Fibroblast of skin of left quadriceps (primary cell): Measurements from ENCODE around the gene PDCD4.
"Not testable (repeated sequence)": the region's sequence is repeated elsewhere in the genome, so short reads cannot be mapped to it uniquely, and the experiment has no call there.

Experiments
- DNase-seq, 2 experiments: peaks; one replicate each; pipeline ENCODE4 v3.0.0-alpha.2; 2013; ENCODE audit warnings: low read depth in 2 of 2

The PDCD4 gene

DNA sequence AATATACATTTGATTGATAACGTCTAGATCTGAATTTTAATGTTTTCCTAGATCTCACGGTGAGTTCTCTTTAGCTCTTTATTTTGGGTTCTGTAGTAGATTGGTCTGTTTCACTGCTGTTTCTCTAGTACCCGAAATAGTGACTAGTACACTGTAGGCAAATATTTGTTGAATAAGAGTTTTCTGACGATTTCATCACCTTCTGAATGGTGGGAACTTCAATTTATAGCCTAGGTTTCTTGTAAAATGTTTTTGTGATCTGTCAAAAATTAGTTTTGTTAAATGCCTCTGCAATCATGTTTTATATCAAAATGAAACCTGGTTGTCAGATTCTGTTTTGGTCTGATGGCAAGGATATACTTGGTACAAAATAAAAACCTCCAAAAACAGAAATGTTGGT, 10.2 kb downstream of the PDCD4 start:
- DNase-seq, result no peak

DNA sequence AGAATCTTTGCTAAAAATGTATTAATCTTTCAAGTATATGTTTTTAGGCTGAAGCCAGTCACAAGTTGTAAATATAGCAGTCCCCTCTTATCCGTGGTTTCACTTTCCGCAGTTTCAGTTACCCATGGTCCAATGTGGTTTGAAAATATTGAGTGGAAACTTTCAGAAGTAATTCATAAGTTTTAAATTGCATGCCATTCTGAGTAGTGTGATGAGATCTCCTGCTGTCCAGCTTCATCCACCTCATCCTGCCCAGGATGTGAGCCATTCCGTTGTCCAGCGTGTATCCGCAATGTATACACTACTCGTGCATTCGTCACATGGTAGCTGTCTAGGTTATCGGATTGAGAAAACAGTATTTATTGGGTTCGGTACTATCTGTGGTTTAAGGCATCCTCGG, 12.2 kb downstream of the PDCD4 start:
- DNase-seq, result no peak

DNA sequence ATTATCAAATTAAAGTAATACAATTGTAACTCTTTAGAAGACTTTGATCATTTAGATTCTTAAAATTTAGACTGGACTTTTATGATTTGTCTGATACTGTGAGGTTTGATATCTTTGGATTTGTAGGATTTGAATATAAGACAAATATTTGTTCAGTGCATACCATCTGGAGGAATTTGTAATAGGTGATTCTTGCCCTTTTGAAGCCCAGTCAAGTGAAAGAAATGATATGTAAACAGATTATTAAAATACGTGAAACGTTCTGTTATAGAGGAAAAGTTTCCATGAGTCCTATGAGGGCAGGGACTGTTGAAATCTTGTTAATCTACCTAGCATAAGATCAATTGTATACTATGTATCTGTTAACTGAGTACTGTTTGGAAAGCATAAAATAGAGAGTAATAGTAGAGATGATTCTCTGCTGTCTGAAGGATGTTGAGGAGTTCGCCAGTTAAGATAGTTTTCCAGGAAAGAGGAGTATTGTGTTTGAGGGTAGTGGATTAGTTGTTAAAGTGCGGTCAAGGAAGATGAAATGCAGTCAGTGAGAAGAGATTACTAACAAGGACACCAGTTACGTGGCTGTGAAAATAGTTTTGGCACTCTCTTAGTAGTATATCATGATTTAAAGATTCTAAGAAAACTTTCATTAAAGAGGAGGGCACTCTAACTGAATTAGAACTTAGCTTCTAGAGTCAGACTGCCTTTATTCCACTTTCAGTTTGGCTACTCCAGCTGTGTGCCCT, 14.4 kb downstream of the PDCD4 start:
- no peak for DNase-seq

DNA sequence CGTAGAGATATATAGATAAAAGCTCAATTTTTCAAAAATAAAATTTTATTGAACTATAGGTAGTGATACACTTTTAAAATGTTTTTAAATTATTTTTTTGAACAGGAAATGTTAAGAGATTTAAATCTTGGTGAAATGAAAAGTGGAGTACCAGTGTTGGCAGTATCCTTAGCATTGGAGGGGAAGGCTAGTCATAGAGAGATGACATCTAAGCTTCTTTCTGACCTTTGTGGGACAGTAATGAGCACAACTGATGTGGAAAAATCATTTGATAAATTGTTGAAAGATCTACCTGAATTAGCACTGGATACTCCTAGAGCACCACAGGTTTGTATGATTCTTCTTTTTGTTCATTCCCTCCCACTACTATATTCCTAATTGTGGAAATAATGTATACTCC, 15.8 kb downstream of the PDCD4 start:
- DNase-seq, result no peak

DNA sequence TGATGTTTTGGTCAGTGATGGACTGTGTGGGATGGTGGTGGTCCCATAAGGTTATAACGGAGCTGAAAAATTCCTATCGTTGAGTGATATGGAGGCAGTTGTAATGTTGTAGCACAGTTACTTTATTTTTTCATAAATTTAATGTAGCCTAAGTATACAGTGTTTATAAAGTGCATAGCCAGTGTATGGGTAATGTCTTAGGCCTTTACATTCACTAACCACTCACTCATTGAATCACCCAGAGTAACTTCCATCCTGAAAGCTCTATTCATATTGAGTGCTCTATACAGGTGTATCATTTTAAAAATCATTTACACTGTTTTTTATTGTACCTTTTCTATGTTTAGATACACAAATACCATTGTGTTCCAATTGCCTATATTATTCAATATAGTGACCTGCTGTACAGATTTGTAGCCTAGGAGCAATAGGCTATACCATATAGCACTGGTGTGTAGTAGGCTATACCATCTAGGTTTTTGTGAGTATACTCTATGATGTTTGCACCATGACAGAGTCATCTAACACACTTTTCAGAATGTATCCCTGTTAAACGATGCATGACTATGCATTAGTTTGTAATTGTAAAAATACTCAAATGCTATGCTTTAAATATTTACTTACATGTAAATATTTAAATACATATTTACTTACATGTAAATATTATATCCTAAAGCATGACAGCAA, 21.0 kb downstream of the PDCD4 start:
- no peak for DNase-seq

DNA sequence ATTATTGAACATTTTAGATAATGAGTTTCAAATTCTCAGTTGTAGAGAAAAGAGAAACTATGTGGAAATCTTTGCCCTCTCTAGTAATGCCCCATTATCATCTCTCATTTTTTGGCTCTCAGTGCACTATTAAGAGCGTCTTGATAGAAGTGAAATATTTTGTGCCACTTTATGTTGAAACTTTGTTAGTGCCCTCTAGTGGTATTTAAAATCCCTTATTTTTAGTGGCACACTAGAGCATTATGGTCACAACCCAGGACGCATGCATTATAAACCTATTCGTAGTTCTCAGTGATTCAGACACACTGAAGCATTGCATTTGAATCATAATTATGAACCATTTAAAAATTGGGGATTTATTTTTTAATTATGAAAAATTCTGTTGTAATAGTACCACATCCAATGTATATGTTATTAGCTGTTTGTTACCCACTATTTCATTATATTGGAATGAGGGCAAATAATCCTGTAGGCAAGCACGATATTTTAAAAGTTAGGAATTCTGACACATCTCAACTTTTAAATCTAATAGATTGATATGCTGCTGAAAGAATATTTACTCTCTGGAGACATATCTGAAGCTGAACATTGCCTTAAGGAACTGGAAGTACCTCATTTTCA, 21.9 kb downstream of the PDCD4 start:
- DNase-seq, result no peak

DNA sequence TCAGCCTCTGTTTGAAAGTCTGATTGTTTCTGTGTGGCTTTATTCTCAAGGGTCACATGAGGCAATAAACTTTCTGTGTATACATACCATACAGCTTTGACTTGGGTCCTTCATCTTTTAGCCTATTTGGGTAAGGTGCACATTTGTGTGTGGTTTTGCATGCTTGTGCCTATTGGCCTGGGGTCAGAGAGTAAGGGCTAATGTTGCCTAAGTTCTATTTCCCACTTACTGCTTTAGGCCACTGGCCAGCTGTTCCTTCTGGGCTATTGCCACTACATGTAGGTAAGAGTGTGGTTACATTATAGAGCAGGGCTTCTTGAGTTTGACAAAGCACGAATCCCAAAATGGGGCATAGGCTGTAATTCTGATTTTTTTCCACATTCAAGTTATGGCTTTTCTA, 25.5 kb downstream of the PDCD4 start:
- no peak for DNase-seq

DNA sequence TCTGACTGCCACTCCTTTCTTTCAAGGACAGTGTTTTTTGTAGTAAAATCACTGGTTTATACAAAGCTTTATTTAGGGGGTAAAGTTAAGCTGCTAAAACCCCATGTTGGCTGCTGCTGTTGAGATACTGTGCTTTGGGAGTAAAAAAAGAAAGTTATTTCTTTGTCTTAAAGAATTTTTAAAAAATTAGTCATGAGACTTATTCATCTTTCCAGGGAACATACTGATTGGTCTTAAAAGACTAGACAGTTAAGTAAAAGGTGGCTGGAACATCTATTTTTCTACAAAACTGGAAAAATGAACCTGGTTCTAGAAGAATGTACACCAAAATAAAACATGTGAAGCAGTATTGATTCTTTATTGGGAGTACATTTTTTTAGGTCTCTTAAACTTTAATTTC, 26.7 kb downstream of the PDCD4 start:
- no peak for DNase-seq

DNA sequence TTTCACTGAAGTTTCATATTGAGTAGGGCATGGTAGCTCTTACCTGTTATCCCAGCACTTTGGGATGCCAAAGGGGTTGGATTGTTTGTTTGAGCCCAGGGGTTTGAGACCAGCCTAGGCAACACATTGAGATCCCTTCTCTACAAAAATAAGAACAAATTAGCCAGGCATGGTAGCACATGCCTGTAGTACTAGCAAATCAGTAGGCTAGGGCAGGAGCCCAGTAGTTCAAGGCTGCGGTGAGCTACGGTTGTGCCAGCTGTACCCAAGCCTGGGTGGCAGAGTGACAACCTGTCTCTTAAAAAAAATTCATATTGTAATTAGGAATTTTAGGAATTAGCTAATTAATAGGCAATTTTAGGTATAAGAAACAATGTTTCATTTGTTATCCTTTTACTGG, 29.3 kb downstream of the PDCD4 start:
- DNase-seq, result no peak

DNA sequence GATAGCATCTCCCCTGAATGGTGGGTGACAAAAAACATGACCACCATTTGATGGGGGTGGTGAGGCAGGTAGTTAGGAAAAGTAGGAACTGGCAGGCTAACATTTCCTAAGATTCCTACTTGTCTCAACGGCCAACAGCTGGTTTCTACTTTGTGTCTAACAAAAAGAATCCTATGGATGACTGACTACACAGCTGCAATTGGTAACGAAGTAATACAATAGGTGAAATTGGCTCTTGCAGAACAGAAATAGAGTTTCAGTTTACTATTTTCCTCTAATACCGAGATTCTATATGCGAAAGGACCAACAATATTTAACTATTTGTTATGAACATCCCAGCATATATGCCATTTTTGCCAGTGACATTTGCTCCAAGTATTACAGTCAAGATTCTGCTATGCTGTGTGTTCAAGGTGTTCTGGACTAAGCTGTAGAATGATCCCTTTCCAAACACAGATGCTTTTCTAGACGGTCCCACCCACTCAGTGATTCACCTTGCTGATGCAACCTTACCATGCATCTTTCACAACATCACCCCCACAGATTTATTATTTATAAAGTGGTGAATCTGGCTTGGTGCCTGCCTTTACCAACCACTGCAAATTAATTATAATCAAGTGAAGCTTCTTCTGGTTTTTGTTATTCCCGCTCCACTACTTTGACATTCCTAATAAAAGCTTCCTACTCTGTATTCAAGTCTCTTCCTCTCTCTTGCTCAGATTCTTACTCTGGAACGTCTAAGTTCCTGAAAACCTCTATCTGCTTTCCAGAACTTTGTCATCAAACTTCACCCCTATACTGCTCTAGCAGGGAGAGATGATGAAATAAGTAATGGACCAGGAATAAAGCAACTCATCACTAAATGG, 30.5 kb downstream of the PDCD4 start:
- peak; percentile 67 to 72 for DNase-seq

DNA sequence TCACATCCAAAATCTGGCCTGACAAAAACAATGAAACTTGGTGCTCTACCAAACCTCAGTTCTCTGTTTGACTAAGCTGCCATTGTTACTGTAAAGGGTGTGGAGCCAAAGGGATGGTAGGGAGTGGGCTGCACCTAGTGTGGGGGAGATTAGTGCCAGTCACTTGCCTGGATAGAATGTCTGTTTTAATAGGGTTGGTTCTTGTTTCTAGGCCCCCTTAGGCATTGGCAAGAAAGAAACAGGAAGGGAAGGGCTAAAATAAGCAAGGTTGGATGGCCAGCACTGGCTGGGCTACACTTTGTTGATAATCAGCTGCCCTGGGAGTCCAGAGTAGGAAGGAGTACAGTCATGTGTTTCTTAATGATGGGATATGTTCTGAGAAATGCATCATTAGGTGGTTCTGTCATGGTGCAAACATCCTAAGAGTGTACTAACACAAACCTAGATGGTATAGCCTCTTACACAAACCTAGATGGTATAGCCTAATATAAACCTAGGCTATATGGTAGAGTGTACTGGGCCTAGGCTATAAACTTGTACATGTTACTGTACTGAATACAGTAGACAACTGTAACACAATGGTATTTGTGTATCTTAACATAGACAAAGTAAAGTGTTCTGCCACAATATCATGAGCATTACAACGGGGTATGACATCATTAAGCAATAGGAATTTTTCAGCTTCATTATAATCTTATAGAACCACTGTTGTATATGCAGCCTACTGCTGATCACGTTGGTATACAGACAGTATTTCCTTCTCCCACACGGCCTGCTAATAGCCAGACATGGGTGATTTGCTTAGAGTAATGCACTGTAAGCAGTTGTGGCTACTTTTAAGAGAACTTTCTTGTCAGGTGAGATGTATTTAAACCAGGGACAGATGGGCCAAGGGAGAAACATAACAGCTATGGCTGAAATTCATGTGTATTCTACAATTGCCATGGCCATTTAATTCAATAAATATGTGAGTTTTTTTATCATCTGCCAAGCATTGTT, 31.9 kb downstream of the PDCD4 start:
- no peak for DNase-seq

DNA sequence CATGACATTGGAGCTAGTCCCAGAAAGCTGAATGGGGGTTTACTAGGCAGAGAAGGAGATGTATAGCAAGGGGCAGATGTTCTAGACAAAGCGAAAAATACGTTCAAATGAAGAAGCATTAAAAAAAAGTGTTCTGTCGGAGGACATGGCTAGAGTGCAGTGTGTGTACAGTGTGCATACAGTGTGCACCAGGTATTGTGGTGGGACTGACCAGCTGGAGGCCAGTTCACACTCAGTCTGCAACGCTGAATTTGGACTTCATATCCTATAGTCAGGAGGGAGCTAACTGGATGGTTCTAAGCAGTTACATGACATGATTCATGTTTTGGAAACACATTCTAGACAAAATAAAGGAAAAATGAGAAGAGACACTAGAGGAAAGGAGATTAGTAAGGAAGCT, 38.4 kb downstream of the PDCD4 start:
- DNase-seq, result no peak

DNA sequence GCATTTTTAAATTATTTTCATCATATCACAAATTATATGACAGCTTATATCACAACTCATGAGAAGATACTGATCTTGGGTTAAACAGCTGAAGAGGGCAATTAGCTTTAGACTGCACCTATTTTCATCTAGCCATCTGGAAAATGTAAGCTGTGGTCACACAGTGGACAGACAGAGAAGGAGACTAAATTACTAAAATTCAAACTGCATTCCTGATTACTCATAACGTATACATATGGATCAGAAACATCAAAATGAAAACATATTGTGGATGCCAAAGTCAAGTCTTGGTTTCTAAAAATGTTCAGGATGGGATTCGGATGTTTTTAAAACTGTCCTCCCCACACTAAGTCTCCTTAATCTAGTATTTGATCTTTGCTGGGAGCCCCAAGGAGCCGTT, 40.6 kb downstream of the PDCD4 start:
- DNase-seq, result peak; percentile 64 to 67

DNA sequence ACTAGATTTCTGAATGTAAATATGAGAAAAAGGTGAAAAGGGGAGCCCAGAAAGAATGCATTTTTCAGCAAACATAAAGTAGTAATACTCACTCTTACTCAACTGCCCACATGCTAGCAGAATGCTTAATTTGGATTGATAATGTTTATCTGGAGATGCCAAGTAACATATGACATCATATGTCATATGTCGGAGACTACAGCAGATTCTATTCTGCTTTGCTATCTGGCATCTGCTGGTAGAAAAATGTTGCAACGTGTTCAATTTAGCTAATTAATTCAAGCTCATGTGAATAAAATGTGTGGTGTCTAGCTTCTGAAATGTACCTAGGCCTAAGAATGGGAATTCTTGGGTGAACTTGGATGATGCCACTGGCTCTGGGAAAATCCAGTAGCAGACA, 42.7 kb downstream of the PDCD4 start:
- DNase-seq, result no peak

DNA sequence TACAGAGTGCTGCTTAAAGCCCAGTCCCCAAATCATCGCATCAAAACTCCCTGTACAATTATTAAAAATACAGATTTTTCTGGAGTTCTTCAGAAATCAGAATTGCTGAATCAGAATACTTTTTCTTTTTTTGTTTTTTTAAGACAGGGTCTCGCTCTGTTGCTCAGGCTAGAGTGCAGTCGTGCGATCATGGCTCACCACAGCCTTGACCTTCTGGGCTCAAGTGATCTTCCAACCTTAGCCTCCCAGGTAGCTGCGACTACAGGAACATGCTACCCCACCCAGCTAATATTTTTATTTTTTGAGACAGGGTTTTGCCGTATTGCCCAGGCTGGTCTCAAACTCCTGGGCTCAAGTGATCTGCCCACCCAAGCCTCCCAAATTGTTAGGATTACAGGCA, 43.3 kb downstream of the PDCD4 start:
- no peak for DNase-seq

DNA sequence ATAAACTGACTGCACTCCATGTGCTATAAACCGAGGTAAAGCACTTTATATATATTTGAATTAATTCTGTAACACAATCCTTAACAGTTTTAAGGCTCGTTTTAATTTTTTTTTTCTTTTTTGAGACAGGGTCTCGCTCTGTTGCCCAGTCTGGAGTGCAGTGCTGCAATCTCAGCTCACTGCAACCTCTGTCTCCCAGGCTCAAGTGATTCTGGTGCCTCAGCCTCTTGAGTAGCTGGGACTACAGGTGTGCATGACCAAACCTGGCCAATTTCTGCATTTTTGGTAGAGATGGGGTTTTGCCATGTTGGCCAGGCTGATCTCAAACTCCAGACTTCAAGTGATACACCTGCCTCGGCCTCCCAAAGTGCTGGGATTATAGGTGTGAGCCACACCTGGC, 43.9 kb downstream of the PDCD4 start:
- DNase-seq, result not testable (repeated sequence)

DNA sequence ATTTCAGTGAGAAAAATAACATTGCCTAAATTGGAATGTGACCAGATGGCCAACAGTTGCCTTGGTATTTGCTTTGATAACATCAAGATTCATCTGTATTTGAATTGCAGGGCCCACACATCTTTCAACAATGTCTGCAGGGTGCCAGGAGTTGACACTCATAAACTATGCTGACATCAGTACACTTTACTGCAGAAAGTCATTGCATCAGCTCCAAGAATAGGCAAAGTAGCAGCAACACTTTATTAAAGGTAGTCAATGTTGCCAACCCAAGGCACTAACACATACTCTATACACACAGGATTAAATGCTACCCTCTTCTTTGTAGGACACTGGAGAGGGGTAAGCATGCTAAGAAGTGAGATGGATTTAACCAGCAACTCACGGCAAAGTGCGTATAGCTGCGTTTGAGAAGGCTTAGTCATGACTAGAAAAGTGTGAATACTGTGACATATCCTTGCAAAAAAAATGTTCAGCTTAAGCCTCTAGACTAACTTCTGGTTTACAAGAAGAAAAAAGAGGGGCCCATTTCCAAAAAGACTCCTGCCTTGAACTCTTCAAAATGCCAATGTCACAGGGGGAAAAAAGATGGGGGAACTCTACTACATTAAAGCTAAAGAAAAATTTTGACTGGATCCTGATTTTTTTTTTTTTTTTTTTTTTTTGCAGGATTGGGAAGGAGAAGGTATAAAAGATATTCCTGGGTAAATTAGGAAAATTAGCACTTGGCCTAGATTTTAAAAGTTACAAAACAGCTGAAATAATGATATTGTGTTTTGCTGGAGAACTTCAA, 45.0 kb downstream of the PDCD4 start:
- DNase-seq, result peak; percentile 81 to 85

DNA sequence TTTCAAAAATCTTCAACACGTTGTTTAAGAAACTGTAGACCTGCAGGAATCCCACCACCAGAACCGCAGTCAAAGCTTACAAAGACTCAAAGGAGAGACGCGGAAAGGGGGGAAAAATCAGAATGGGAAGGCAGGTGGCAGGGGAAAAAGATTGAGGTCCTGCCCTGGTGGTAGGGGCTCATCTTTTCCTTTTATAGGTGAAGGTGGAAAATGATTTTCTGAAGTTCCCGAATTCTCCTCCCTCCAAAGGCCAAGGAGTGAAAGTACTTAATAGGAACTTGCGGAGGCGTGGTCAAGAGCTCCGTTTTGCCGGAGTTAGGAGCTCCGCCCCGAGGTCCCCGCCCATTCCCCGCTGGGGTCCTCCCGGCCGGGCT, 46.5 kb downstream of the PDCD4 start:
- DNase-seq, result peak; percentile 85 to 86

DNA sequence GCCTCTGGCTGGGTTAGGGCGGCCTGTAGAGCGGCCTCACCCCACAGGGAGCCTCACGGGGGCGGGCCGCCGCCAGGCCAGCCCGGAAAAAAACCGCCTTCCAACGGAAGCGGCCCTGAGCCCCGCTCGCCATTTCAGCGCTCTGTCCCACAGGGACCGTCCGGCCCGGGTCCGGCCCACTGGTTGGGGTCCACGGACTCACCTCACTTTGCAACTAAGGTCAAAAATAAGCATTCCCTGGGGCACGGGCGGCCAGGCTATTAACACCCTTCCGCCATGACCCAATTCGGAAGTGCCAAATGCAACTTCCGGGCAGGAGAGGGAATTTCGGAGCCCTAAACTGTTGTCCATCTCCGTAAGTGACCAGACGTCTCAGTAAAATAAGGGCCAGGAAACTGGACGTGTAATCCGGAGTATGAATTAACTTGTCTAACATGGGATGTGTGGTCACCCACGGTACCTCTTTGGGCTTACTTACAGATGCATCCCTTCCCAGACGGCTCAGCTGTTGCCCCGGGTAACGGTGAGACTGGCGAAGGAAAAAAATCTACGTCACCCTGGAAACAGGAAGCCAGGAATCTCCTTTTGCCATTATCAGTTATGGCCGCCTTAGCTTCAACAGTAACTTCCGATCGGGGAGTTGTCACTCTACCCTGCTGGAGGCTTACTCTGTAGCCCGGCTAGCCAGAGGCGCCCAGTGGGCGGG, 47.1 kb downstream of the PDCD4 start, which contains the start of gene BBIP1:
BBIP1 (minus strand) TSS at position 538 of the 706 bp plus-strand sequence. CDS start 1,023 bp downstream, outside the sequence.
- peak; percentile 100 for DNase-seq
